DOHH2 (cell line): Measurements from ENCODE around the gene SARS1.

Experiments used
- EZH2phosphoT487 ChIP-seq: fragments of 200-600 bp; sonication (generic); IDR thresholded peaks from 2 replicates; pipeline ENCODE4 v1.6.1; 2017; ENCODE audit warnings: borderline replicate concordance, mild to moderate bottlenecking, antibody characterized with exemption, low read length, moderate library complexity, mixed read lengths
- TF ChIP-seq, protein P1 (sequence below): fragments of 200-600 bp; sonication (generic); IDR thresholded peaks from one replicate; pipeline ENCODE4 v1.5.1; 2014; ENCODE audit warnings: antibody characterized with exemption, mild to moderate bottlenecking, low read depth, low read length; ENCODE audit not compliant: poor library complexity, severe bottlenecking

- TF ChIP-seq, protein P1, sequence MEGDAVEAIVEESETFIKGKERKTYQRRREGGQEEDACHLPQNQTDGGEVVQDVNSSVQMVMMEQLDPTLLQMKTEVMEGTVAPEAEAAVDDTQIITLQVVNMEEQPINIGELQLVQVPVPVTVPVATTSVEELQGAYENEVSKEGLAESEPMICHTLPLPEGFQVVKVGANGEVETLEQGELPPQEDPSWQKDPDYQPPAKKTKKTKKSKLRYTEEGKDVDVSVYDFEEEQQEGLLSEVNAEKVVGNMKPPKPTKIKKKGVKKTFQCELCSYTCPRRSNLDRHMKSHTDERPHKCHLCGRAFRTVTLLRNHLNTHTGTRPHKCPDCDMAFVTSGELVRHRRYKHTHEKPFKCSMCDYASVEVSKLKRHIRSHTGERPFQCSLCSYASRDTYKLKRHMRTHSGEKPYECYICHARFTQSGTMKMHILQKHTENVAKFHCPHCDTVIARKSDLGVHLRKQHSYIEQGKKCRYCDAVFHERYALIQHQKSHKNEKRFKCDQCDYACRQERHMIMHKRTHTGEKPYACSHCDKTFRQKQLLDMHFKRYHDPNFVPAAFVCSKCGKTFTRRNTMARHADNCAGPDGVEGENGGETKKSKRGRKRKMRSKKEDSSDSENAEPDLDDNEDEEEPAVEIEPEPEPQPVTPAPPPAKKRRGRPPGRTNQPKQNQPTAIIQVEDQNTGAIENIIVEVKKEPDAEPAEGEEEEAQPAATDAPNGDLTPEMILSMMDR, result no peak
- TF ChIP-seq EZH2phosphoT487, result no peak
Observed at GRCh38 chr1:109273570-109274288, 60.0 kb downstream of the SARS1 start.
